ENCODE data around the gene TRPC4AP.
"Not testable (repeated sequence)": the region's sequence is repeated elsewhere in the genome, so short reads cannot be mapped to it uniquely, and the experiment has no call there.

The TRPC4AP gene

GRCh38 chr20:35055445-35056276 lies 36.9 kb downstream of the TRPC4AP start:
- no peak for DNase-seq

GRCh38 chr20:35054814-35055213 lies 37.8 kb downstream of the TRPC4AP start:
- no peak for DNase-seq

GRCh38 chr20:35052616-35053015 lies 40.0 kb downstream of the TRPC4AP start:
- not testable (repeated sequence) for DNase-seq

GRCh38 chr20:35049776-35050352 lies 42.7 kb downstream of the TRPC4AP start:
- DNase-seq, result no peak

- DNase-seq, result no peak
Measured at GRCh38 chr20:35048739-35049138, 43.9 kb downstream of the TRPC4AP start.

- no peak for DNase-seq
Measured at GRCh38 chr20:35042268-35042667, 50.3 kb downstream of the TRPC4AP start.

GRCh38 chr20:35040646-35041045 lies 52.0 kb downstream of the TRPC4AP start:
- DNase-seq, result no peak

- no peak for DNase-seq
Measured at GRCh38 chr20:35039846-35040489, 52.6 kb downstream of the TRPC4AP start.

GRCh38 chr20:35039146-35039545 lies 53.5 kb downstream of the TRPC4AP start:
- no peak for DNase-seq

- no peak for DNase-seq
Measured at GRCh38 chr20:35034145-35034544, 58.5 kb downstream of the TRPC4AP start.

- DNase-seq, result no peak
Measured at GRCh38 chr20:35030136-35030535, 62.5 kb downstream of the TRPC4AP start.

GRCh38 chr20:35027301-35027700 lies 65.3 kb downstream of the TRPC4AP start:
- no peak for DNase-seq

GRCh38 chr20:35025116-35025515 lies 67.5 kb downstream of the TRPC4AP start:
- no peak for DNase-seq

- no peak for DNase-seq
Measured at GRCh38 chr20:35023624-35024023, 69.0 kb downstream of the TRPC4AP start.

- no peak for DNase-seq
Measured at GRCh38 chr20:35021831-35022230, 70.8 kb downstream of the TRPC4AP start.

GRCh38 chr20:35021063-35021462 lies 71.5 kb downstream of the TRPC4AP start:
- no peak for DNase-seq

- no peak for DNase-seq
Measured at GRCh38 chr20:35020108-35020928, 72.3 kb downstream of the TRPC4AP start.

- no peak for DNase-seq
Measured at GRCh38 chr20:35018590-35019371, 73.8 kb downstream of the TRPC4AP start.

GRCh38 chr20:35017099-35017835 lies 75.3 kb downstream of the TRPC4AP start:
- no peak for DNase-seq

- no peak for DNase-seq
Measured at GRCh38 chr20:35015863-35016193, 76.8 kb downstream of the TRPC4AP start.

GRCh38 chr20:35014537-35014936 lies 78.1 kb downstream of the TRPC4AP start:
- no peak for DNase-seq

All from NCI-H2171 (cell line).